HG03095 (cell line): ENCODE data around the gene FBLN1.
"Not testable (repeated sequence)": the region's sequence is repeated elsewhere in the genome, so short reads cannot be mapped to it uniquely, and the experiment has no call there.

Experiments
- ATAC-seq: cut with Tn5 transposase; IDR thresholded peaks from one replicate; pipeline ENCODE4 v1.9.1; 2021; ENCODE audit warnings: moderate library complexity; ENCODE audit not compliant: unreplicated experiment

FBLN1 gene

GRCh38 chr22:45602004-45602733, 99.5 kb downstream of the FBLN1 start:
- no peak for ATAC-seq

GRCh38 chr22:45602824-45603595, 100.3 kb downstream of the FBLN1 start:
- ATAC-seq: no peak

GRCh38 chr22:45603619-45604018, 100.9 kb downstream of the FBLN1 start:
- no peak for ATAC-seq

GRCh38 chr22:45608045-45608444, 105.4 kb downstream of the FBLN1 start:
- not testable (repeated sequence) for ATAC-seq

- ATAC-seq: no peak
Observed at GRCh38 chr22:45608763-45609180, 106.1 kb downstream of the FBLN1 start.

GRCh38 chr22:45612451-45612901, 109.8 kb downstream of the FBLN1 start:
- no peak for ATAC-seq

- ATAC-seq: no peak
Observed at GRCh38 chr22:45612940-45613339, 110.3 kb downstream of the FBLN1 start.

GRCh38 chr22:45615364-45615763, 112.7 kb downstream of the FBLN1 start:
- no peak for ATAC-seq

- no peak for ATAC-seq
Observed at GRCh38 chr22:45616432-45616831, 113.7 kb downstream of the FBLN1 start.

- no peak for ATAC-seq
Observed at GRCh38 chr22:45617948-45618347, 115.3 kb downstream of the FBLN1 start.

GRCh38 chr22:45620706-45621105, 118.0 kb downstream of the FBLN1 start:
- no peak for ATAC-seq

GRCh38 chr22:45621836-45622600, 119.3 kb downstream of the FBLN1 start:
- ATAC-seq: no peak

GRCh38 chr22:45623464-45624145, 120.9 kb downstream of the FBLN1 start:
- ATAC-seq: not testable (repeated sequence)

GRCh38 chr22:45626198-45626651, 123.5 kb downstream of the FBLN1 start:
- ATAC-seq: no peak

GRCh38 chr22:45627489-45628233, 125.0 kb downstream of the FBLN1 start:
- ATAC-seq: no peak

- ATAC-seq: no peak
Observed at GRCh38 chr22:45628515-45628914, 125.8 kb downstream of the FBLN1 start.

GRCh38 chr22:45629469-45630089, 126.9 kb downstream of the FBLN1 start:
- ATAC-seq: no peak

GRCh38 chr22:45630436-45630835, 127.8 kb downstream of the FBLN1 start:
- no peak for ATAC-seq

- ATAC-seq: no peak
Observed at GRCh38 chr22:45631140-45631840, 128.6 kb downstream of the FBLN1 start.
